Measurements from ENCODE around the gene USP33. TPM values are rescaled to one million over a fixed set of nuclear protein-coding genes. Genes with fewer than 3 reads are reported as not detected.

The USP33 gene
- 51.4 and 57.7 TPM in 2 replicates for total RNA-seq

GRCh38 chr1:77759071-77760028, at the start of gene USP33:
Gene USP33, minus strand, starts transcription at chr1:77759852. Its CDS starts 18,155 bp downstream, at chr1:77741697.

GRCh38 chr1:77779529-77780281, 20.1 kb upstream of the USP33 start, which contains the start of gene MIGA1:
Gene MIGA1, plus strand, starts transcription at chr1:77779649. Its CDS starts 3,604 bp downstream, at chr1:77783253.

GRCh38 chr1:77682460-77683159, 77.0 kb downstream of the USP33 start, which contains the start of gene ZZZ3:
Gene ZZZ3, minus strand, starts transcription at chr1:77682658. Its CDS starts 49,304 bp downstream, at chr1:77633354.

Other genes starting within 250 kb of the USP33 start
- 45.5 and 61.6 TPM in 2 replicates for gene ZZZ3, start 77.2 kb downstream of the USP33 start, total RNA-seq
- gene MIGA1, start 19.8 kb upstream of the USP33 start, total RNA-seq, result 13.9 and 16.1 TPM in 2 replicates
- gene NEXN, start 128.8 kb upstream of the USP33 start, total RNA-seq, result 0.39 and 0.65 TPM in 2 replicates
- gene FUBP1, start 219.2 kb upstream of the USP33 start, total RNA-seq, result 102 and 104 TPM in 2 replicates
- gene DNAJB4, start 245.1 kb upstream of the USP33 start, total RNA-seq, result 65.2 and 97.8 TPM in 2 replicates

All from placental epithelial cell (primary cell).